GM21447 (cell line): ENCODE results near the gene BPIFB6.

Source experiments
- ATAC-seq: cut with Tn5 transposase; IDR thresholded peaks from one replicate; pipeline ENCODE4 v1.9.1; 2021; ENCODE audit not compliant: unreplicated experiment

Gene BPIFB6

DNA sequence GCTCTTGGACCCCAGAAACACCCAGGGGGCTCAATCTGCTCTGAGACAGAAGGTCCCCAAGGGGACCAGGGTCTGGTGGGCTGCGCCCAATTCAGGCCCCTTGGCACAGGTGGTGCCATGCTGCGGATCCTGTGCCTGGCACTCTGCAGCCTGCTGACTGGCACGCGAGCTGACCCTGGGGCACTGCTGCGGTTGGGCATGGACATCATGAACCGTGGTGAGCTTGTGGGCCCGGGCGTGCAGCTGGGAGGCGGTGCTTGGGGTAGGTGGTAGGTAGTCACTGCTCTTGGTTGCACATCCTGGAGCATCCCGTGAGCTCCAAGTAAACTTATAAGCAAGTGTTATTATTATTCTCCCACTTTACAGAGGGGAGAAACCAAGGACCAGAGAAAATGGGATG, at the start of gene BPIFB6:
Gene BPIFB6, plus strand, starts transcription at position 118 of the 400 bp plus-strand sequence. Its CDS starts 0 bp downstream, at position 118.
- no peak for ATAC-seq

DNA sequence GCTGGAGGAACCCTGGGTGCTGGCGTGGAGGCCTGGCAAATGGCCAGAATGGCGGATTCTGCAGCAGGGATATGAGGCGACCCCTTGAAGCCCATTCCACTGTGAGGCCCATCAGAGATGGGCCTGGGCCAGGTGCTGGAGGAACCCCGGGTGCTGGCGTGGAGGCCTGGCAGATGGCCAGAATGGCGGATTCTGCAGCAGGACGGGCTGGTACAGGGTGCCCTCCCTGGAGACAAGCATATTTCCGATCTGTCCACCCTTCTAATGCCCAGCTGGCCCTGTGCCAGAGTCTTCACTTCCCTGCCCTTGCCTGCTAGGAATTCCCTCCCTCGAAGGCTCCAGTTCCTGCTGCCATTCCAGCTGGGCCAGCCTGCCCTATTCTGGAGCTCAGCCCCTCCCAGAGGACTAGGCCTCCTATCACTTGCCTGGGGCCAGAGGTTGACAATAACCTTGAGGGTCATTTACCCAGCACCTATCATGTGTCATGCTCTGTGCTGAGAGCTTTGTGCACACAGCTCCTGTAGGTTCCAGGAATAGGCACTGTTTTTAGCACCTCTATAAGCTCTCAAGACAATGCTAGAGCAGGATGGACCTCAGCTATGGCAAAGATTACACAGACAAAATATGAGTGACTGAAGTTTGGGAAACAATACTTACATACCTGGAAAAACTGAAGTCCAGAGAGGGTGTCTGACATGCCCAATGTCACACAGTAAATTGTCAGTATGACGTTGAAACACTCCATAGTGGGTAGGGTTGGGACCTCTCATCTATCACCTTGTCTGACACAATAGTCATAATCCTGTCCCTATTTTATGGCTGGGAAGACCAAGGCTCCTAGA, 48.6 kb upstream of the BPIFB6 start:
- ATAC-seq, result no peak

DNA sequence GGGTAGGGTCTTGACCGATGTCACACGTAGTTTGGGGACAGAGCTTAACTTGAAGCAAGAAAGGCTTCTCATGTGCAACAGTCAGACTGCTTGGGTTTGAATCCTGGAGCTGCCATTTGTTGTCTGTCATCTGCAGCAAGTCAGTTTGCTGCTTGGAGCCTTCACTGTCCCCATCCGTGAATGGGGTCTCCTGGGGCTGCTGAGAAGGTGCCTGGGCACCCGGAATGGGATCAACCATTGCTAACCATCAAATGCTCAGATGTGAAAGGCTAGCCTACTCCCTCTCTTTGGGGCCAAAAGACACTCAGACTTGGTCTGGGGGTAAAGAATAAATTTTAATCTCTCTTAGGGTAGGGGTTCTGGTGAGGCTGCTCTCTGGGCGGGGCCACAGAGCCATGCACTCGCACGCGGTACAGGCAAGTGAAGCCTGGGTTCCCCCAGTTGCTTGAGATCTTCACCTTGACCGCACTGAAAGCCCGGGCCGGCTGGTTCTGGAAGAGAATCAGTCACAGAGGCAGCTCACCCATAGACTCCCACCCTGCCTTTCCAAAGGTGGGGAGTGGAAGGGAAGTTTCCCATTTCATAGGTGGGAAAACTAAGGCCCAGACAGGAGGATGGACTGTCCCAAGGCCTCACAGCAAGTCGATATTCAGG, 47.9 kb upstream of the BPIFB6 start:
- no peak for ATAC-seq

- ATAC-seq, result no peak
Measured at GRCh38 chr20:32984196-32984595, 47.3 kb upstream of the BPIFB6 start.

GRCh38 chr20:32984631-32985354, 46.7 kb upstream of the BPIFB6 start:
- ATAC-seq, result no peak

GRCh38 chr20:32985596-32985995, 45.9 kb upstream of the BPIFB6 start:
- ATAC-seq, result no peak

- ATAC-seq, result no peak
Measured at GRCh38 chr20:32986331-32986966, 45.0 kb upstream of the BPIFB6 start.

DNA sequence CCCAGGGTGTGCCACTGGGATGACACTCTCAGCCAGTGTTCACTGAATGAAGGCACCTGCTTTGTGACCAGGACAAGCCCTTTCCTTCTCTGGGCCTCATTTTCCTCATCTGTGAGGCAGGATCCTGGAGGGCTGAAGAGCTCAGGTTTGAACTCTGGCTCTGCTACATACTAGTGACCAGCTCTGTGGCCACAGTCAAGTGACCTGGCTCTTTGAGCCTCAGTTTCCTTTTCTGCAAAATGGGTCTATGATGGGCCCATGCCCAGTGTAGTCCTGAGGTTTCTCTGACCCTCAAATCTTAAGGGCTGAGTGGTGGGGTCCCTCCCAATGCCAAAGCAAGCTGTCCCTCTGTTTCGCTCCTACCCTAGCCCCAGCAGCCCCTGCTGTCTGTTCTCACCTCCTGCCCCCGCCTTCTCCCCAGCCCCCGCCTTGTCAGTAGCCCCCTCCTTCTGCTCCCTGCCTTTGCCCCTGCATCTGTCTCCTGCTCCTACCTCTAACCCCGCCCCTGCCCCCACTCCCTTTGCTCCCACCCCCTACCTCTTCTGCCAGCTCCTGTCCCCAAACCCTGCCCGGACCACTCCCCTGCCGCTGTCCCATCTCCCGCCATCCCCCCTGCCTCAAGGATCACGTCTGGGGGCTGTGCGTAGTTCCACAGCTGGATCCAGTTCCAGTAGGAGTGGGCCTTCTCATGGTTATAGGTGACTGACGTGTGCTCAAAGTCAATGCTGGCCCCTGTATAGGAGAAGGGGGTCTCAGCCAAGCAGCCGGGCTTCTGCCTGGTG, 44.2 kb upstream of the BPIFB6 start:
- no peak for ATAC-seq

- no peak for ATAC-seq
Measured at GRCh38 chr20:32988008-32988407, 43.4 kb upstream of the BPIFB6 start.

- ATAC-seq, result no peak
Measured at GRCh38 chr20:32989507-32990283, 41.8 kb upstream of the BPIFB6 start.

- no peak for ATAC-seq
Measured at GRCh38 chr20:32990426-32990825, 41.0 kb upstream of the BPIFB6 start.

- no peak for ATAC-seq
Measured at GRCh38 chr20:32991383-32991782, 40.1 kb upstream of the BPIFB6 start.

- ATAC-seq, result no peak
Measured at GRCh38 chr20:32991792-32992641, 39.4 kb upstream of the BPIFB6 start.

DNA sequence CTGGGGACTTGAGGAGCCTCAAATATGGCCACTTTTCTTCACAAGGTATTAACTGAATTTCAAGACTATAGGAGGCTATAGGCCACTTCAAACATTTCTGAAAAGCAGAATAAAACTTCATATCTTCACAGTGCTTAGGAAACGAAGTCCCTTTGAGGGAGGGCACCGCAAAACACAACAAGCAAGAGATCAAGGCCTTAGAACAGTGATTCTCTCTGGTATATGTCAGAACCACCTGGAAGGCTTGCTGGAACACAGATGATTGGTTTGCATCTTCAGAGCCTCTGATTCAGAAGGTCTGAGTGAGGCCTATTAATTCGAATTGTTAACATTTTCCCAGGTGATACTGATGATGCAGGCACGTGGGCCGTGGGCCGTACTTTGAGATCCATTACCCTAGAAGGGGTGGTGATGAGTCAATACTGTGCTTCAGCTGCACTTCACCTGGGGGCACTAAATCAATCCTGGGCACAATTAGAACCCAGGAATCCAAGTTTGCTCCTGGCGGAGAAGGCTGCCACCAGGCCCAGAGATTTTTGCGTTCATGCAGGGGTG, 37.9 kb upstream of the BPIFB6 start:
- no peak for ATAC-seq

GRCh38 chr20:32995802-32996201, 35.6 kb upstream of the BPIFB6 start:
- ATAC-seq, result no peak

DNA sequence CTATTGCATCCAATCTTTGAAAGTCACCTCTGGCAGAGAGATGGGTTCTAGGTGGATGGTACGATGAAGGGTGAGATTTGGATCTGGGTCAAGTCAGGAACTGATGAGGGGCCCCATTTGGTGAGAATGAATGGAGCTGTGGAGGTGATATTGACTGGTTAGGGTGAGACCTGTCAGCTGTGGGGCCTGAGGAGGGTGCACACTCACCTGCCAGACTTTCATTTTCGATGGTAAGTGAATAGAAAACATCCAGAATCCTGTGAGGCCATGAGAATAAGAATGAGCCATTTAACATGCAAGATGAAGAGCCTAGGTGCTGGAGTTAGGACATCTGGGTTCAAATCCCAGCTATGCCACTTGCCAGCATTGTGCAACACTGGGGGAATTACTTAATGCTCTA, 34.0 kb upstream of the BPIFB6 start:
- ATAC-seq, result no peak

- ATAC-seq, result no peak
Measured at GRCh38 chr20:32999603-33000250, 31.7 kb upstream of the BPIFB6 start.
